NCI-H2227 (cell line): Measurements from ENCODE around the gene DISC1.
A peak's percentile ranks its signal among the peaks of the same experiment; 100 is the strongest.

Experiments used
- DNase-seq: peaks from one replicate; lab custom pipeline; 2025; ENCODE audit not compliant: unreplicated experiment; lab: John Stamatoyannopoulos, UW

The DISC1 gene

DNA sequence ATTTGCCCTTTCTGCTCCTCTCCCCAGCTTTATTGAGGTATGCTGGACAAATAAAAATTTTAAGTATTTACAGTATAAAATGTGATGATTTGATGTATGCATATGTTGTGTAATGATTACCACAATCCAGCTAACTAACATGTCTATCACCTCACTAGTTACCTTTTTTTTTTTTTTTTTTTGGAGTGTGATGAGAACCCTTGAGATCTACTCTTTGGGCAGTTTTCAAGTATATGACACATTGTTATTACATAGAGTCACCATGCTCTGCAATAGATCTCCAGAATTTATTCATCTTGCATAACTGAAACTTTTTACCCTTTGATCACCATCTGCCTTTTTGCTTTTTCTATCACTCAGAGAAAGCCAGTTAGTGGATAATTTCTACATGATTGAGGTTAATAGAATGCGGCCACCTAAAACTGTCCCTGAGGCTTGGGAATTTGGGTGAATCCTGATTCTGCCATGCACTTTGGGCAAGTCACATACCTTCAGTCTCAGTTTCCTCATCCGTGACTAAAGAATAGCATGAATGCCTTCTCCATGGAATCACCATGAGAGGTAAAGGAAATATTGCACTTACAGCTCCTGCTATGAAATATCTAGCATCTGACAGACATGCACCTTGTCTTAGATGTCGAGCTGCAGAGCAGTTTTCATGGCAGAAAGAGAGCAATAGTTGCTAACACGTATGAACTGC, 295.2 kb downstream of the DISC1 start:
- DNase-seq: no peak

DNA sequence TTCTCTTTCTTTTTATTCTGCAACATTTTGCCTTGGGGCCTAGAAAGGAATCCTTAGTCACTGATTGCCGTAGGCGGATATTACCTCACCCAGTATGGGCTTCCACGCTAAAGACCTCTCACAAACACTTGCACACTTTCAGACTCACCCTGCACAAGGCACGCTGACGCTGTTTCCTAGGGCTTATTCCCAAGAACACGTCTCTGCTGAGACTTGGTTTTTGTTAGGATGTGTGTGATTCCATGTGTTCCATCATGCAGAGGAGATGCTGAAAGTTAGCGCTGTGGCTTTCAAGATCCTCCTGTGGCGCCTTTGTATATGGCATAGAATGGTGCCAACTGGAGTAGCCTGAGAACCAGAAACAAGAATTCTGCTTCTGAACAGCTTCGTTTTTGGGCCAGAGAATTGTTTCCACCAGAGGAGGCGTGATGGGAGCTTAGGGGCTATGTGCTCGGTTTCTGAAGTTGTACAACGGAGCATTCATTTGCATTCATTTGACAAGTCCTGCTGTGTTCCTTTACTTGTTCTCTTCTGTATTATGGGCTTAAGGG, 297.0 kb downstream of the DISC1 start:
- DNase-seq: no peak

- DNase-seq: no peak
Measured at GRCh38 chr1:231924180-231924579, 297.6 kb downstream of the DISC1 start.

DNA sequence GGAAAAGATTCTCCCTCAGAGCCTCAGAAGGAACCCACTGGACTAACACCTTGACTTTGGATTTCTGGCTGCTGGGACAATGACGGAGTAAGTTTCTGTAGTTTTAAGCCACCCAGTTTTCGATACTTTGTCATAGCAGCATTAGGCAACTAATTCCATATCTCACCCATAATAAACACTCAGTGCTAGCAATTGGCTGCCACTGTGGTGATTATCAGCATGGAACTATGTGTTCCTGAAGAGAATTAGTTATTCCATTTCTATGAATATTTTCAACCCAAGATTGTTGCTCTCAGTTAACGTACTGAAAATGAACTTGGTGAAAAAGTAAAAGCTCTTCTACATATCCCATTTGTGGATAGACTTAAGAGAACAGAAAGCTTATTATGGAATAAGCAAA, 299.3 kb downstream of the DISC1 start:
- DNase-seq: no peak

GRCh38 chr1:231926340-231926739, 299.8 kb downstream of the DISC1 start:
- DNase-seq: no peak

- DNase-seq: no peak
Measured at GRCh38 chr1:231926933-231927332, 300.3 kb downstream of the DISC1 start.

DNA sequence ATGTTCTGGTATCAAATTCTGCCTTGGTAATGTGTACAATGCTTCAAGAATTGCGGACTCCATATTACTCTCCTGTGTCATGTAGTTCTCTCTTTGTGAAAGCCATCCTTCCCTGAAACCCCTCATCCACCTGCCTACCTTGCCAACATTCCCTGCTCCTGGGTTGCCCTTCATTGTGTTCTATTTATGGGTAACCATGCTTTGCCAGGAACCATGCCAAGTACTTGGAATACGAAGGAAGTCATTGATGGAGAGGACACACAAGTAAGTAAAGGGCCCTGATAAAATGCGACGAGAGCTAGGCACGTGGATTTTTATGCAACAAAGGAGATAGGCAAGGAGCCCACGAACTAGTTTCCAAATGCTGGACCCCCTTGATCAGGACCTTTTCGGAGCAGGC, 300.8 kb downstream of the DISC1 start:
- DNase-seq: no peak

DNA sequence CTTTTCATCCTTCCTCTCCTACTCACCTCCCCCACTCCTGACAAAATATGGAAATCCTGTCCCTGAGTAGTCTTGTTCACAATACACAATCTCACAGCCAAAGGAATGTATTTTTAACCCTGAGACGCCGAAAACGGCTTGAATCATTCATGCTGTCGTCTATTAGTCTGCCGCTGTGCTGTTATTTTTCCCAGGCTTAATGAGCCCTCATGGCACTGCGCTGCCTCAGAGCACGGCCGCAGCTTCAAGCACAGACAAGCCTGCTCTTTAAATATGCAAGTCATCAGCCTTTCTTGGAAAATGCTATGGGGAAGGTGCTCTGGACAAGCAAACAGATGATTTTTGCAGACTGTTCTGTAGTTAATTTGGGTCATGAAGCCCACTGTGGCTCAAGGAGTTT, 302.7 kb downstream of the DISC1 start:
- peak; percentile 51 for DNase-seq

DNA sequence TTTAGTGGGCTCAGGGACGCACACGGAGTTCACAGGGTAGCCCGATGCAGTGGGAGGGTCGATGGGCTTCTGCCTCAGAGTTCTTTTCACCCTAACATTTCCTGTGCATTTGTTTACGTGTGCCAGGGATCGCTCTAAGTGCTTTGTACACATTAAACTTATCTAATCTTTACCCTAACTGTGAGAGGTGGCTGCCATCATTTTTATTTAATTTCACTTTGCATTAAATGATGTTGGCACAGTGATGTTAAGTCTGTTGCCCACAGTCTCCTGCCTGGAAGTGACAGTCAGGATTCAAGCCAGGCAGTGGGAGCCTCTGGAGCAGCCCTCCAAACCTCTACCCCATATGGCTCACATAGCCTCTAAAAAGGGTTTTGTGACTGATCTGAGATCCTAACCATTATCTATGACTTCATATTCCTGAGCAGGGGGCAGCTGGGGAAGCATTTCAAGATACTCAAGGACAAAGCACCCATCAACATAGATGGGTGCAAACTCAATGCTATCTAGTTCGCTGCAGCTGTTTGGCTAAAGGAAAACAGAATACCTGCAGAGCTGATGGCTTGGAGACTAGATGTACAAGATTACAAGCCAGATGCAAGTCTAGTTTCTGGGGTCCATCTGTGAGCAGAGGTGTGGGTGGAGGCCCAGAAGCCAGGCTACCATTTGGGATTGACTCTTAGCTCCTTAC, 303.8 kb downstream of the DISC1 start:
- no peak for DNase-seq

DNA sequence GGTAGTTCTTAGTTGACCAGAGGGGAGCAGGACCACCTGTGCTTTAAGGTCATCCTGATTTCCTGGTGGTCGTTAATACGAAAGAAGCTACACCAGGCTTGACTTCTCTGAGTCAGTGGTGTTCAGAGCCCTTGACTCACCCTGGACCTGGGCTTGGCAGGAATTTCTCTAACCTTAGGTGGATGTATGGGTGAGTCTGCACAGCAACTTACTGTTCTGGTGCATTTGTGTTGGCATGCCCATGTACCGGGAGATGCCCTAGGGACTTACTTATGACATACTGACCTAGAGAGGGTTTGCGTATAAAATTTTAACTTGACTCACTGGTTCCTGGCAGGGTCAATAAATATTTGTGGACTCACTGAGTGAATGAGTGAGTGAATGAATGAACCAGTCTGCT, 304.6 kb downstream of the DISC1 start:
- DNase-seq: no peak

DNA sequence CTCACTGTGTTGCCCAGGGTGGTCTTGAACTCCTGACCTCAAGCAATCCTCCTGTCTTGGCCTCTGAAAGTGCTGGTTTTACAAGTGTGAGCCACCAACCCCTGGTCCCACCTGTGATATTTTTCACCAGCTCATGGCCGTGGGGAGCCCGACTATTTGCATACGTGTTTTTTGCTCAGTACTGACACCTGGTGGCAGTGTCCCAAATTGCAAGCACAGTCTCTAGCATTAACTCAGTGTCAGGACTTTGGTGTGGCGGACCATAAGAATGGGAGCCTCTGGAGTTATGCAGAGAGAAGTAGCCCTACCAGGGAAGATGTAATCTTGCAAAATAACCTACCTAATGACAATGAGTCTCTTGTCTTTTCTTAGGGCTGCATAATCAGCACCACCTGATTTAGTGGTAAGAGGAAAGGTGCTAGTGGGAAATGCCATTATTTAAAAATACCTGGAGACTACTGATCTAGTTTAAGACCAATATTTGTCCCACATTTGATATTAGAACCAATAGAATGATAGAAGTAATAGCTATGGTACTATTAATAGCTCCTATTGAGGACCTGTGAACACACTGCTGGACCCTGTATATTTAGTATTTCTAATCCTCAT, 305.4 kb downstream of the DISC1 start:
- DNase-seq: peak; percentile 29

GRCh38 chr1:231933711-231934626, 307.4 kb downstream of the DISC1 start:
- no peak for DNase-seq

DNA sequence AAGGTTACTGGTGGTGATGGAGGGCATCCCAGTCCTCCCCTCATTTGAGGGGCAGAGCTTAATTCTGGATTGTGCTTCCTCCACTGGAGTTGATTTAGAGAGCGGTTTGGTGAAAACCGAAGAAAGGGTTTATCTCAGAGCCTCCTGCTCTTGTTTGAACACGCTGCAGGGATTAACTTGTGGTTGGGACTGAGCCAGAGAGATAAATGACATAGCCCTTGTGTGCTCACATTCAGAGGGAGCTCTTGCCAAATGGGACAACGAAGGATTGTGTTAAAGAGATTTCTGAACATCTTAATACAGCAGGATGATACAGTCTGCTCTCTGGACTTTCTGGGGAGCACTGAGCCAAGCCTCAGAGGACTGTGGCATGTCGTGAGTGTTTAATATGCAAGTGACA, 308.2 kb downstream of the DISC1 start:
- no peak for DNase-seq

- DNase-seq: no peak
Measured at GRCh38 chr1:231935856-231936255, 309.3 kb downstream of the DISC1 start.

GRCh38 chr1:231936983-231937775, 310.6 kb downstream of the DISC1 start:
- DNase-seq: no peak

DNA sequence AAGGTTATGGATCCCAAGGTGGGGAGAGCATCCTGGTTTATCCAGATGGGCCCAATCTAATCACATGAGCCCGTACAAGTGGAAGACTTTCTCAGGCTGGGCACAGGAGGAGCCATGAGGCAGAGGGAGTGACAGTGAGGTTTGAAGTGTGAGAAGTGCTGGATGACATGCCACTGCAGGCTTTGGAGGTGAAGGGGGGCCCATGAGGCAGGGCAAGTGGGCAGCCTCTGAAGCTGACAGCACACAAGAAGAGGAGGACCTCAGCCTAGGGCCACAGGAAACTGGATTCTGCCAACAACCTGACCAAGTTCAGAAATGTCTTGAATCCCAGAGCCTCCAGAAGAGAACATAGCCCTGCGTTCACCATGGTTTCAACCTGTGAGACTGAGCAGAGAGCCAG, 311.6 kb downstream of the DISC1 start:
- DNase-seq: no peak

- no peak for DNase-seq
Measured at GRCh38 chr1:231938711-231939110, 312.1 kb downstream of the DISC1 start.

DNA sequence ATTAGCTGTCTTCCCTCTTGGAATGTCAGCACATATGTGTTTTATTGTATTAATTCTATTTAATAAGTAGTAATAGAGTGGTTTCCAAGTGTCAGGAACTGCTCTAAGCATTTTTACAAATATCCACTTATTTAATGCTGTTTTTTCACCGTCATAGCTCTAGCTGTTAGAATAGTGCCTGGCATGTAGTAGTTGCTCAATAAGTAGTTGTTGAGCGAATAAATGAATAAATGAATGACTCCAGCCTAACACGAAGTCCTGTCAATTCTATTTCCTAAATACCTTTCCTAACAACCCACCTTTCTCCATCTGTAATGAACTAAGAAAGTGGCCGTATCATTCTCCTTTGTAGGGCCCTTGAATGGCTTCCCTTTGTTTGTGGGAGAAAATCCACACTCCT, 312.5 kb downstream of the DISC1 start:
- DNase-seq: no peak

DNA sequence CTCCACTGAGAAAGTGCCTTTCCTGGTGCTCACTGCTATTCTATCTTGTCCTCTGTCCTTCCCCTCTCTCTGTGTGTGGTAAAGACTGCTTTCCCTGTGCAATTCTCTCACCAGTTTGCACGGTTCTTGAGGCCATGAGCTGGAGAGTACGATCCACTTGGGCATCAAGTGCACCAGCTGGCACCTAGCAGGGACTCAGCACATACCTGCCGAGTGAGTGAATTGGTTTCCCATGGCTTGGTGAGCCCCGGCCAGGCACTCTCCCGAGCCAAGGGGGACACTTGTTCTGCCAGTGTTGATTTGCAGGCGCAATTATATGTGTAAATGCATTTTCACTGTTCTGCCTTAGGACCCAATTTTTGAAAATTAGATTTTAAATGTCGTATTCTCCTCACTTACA, 313.5 kb downstream of the DISC1 start:
- peak; percentile 36 for DNase-seq

DNA sequence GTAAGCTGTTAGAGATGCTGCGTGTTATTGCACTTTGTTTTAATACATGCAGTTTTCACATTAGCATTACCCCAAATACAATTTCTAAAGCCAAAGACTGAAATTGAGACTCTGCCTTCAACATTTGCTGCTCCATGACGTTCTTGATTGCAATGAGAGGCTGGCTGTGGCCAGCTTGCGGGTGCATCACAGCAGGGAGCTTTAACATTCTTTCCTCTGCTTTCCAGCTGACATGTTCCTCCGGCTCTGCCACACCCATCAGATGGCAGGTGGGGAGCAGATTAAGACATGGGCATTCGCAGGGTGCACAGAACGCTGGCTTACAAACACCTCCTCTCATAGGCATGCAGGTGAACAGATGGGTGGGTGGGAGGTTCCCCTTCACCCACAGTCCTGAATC, 314.1 kb downstream of the DISC1 start:
- DNase-seq: peak; percentile 24
